Posterior cingulate gyrus (tissue), 11 donors: Measurements from ENCODE around the gene RBFOX1.
A peak's percentile ranks its signal among the peaks of the same experiment; 100 is the strongest.

Source experiments
- DNase-seq, 10 donors: peaks; one replicate each; pipeline versions ENCODE4 v3.0.0 to v3.0.0-alpha.2; 2020 to 2021; ENCODE audit warnings: mixed read lengths in 3 of 10
- intact Hi-C: fragments of 100-400 bp; cut with DNase I; formaldehyde crosslinking; loops from one replicate; pipeline ENCODE4 v1.15.1; 2023

RBFOX1 gene

GRCh38 chr16:7332611-7333010 is at the start of gene RBFOX1:
Gene RBFOX1 (plus strand): TSS chr16:7332845.
- DNase-seq, result no peak
- intact Hi-C loops, result no loop called here

DNA sequence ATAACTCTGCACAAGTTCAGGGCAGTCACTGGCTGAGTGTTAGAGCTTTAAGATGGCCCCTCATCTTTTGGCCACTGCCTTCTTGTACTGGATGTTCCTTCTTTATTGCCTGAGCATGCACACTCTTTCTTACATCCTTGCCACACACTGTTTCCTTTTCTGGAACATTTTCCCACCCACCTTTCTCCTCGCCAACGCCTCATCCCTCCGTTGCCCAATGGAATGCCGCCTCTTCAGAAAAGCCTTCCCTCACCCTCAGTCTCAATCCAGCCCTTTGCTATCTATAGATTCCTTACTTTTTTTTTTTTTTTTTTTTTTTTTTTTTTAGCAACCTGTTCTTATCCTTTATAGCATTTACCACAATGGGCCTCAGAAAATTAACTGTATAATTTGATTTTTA is 47.9 kb upstream of the RBFOX1 start:
- peak in 2 of 10 donors; percentile 41 to 79 for DNase-seq
- intact Hi-C loops, result no loop called here

DNA sequence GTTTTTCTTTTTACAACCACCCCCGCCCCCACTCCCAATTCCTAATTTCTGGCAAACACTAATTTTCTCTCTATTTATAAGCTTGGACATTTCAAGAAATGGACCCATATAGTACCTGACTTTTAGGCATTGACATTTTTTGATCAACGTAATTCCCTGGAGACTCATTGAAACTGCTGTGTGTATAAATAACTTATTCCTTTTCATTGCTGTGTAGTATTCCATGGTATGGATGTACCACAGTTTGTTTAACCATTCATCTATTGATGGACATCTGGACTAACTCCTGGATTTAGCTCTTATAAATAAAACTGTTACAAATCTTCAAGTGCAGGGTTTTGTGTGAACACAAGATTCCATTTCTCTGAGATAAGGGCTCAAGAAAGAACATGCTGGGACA is 47.1 kb upstream of the RBFOX1 start:
- intact Hi-C loops, result no loop called here
- no peak for DNase-seq

- intact Hi-C loops, result no loop called here
- no peak for DNase-seq
These were observed 43.3 kb upstream of the RBFOX1 start for GRCh38 chr16:7289299-7289698.

DNA sequence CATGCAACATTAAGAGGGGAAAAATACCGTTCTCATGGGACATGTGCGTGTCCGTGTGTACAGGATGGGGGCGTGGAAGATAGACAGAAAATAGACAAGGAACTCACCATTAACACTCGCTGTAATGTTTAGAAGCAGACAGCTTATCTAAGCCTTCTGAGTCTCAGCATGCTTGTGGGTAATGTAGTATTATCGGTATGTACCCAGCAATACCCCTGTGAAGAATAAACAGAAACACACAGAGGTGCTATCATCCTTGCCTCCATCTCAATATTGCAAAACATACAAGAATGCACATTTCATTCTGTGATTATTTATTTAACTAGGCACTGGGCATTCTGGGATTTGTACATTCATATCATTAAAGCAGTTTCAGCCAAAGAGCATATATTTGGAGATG is 42.0 kb upstream of the RBFOX1 start:
- DNase-seq, result no peak
- intact Hi-C loops, result no loop called here

DNA sequence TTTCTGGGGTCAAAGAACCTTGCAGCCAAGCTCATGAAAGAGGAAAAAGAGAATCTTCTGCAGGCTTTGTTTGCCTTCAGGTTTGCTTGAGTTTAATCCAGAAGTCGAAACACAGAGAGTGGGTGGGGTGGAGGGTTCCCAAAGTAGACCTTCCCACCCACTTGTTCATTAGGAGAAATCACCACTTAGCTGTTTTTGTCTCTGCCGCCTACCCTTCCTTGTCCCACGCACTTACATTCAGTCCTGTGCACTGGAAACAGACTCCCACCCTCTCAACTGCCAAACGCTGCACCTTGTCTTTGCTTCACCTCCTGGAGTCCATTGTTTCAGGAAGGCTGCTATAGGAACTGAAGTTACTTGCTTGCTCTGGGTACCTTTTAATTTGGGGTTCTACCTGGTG is 38.6 kb upstream of the RBFOX1 start:
- no peak for DNase-seq
- intact Hi-C loops, result no loop called here

- peak; percentile 25 to 89 (median 47) for DNase-seq
- intact Hi-C loops, result no loop called here
These were observed 29.5 kb upstream of the RBFOX1 start for GRCh38 chr16:7303052-7303610.

DNA sequence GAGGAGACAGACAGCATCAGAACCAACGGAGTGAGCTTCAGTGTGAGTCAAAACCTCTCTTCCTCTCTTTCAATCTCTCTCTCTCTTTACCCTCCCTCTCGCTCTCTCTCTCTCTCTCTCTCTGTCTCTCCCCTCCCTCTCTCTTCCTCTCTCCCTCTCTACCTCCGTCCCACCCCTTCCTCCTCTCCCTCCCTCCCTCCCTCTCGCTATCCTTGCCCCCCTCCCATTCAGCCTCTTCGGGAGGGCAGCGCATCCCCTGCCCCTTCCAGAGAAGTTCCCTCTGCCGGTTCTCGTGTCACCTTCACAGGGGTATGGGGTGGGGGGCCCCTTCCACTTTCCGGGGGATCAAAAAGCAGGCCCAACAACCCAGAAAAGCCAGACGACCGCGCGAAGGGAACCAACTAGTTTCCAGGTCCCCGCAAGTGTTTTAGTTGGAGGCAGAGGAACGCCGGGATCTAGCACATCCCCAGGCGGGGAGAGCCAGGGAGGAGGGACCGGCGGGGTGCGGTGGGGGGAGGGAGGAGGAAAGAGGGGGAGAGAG is 28.9 kb upstream of the RBFOX1 start:
- intact Hi-C loops, result no loop called here
- peak in 3 of 10 donors; percentile 24 to 85 (median 27) for DNase-seq

- DNase-seq, result peak in 3 of 10 donors; percentile 28 to 78 (median 77)
- intact Hi-C loops, result no loop called here
These were observed 28.4 kb upstream of the RBFOX1 start for GRCh38 chr16:7304279-7304678.

DNA sequence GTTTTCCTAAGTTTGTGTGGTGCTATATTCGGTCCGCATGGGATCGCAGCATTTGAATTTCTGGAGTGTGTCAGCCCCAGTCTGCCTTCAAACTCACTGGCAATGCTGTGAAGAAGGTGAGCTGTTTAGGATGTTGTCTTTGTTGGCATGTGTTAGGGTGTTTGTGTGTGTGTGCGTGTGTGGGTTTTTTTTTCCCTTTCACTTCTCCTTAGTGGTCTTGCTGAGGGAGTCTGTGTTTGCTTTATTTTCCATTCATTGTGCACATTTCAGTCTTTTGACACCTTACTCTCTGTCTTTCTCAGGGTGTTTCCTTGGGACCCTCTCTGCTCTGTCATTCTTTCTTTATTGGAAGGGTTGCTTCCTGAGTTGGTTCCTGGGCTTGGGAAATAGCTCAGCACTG is 27.7 kb upstream of the RBFOX1 start:
- intact Hi-C loops, result no loop called here

GRCh38 chr16:7313170-7313569 is 19.5 kb upstream of the RBFOX1 start:
- intact Hi-C loops, result no loop called here
- no peak for DNase-seq

More for the DNA sequence above, 27.7 kb upstream of the RBFOX1 start:
- DNase-seq, result no peak

DNA sequence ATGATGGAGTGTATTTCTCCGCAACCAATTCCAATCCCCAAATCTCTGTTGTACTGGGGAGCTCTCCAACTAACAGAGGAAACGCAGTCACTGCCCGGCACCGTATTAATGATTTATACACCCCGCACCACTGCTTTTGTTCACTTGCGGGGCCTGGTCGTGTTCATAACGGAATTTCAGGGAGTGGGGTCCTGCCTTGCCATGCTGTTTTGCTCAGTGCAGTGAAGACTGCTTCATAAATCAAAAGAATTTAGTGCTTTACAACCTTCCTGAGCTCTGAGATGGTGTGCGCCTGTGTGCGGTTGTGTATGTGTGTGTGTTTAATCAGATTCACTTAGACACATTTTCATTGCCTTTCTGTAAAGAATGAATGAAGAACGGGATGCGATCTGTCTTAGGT is 18.5 kb upstream of the RBFOX1 start:
- intact Hi-C loops, result no loop called here
- no peak for DNase-seq

GRCh38 chr16:7315813-7316212 is 16.8 kb upstream of the RBFOX1 start:
- DNase-seq, result no peak
- intact Hi-C loops, result no loop called here

GRCh38 chr16:7316281-7316888 is 16.3 kb upstream of the RBFOX1 start:
- no peak for DNase-seq
- intact Hi-C loops, result no loop called here

DNA sequence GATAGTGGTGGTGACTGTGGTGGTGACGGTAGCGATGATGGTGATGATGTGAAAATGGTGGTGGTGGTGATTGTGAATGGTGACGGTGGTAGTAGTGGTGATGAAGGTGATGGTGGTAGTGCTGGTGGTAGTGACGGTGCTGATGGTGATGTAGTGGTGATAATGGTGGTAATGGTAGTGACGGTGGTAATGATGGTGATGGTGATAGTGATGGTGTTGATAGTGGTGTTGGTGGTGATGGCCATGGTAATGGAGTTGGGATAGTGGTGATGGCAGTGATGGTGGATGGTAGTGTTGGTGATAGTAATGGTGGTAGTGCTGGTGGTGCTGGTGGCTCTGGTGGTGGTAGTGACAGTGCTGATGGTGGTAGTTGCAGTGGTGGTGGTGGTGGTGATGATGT is 14.7 kb upstream of the RBFOX1 start:
- no peak for DNase-seq
- intact Hi-C loops, result no loop called here

- DNase-seq, result no peak
- intact Hi-C loops, result no loop called here
These were observed 14.0 kb upstream of the RBFOX1 start for GRCh38 chr16:7318686-7319085.

GRCh38 chr16:7319514-7319913 is 13.1 kb upstream of the RBFOX1 start:
- DNase-seq, result peak in 2 of 10 donors; percentile 11 to 53

GRCh38 chr16:7321661-7322060 is 11.0 kb upstream of the RBFOX1 start:
- intact Hi-C loops, result no loop called here

More at GRCh38 chr16:7319514-7319913, 13.1 kb upstream of the RBFOX1 start:
- intact Hi-C loops, result no loop called here

GRCh38 chr16:7324321-7324720 is 8.3 kb upstream of the RBFOX1 start:
- DNase-seq, result no peak
- intact Hi-C loops, result no loop called here

More at GRCh38 chr16:7321661-7322060, 11.0 kb upstream of the RBFOX1 start:
- no peak for DNase-seq

DNA sequence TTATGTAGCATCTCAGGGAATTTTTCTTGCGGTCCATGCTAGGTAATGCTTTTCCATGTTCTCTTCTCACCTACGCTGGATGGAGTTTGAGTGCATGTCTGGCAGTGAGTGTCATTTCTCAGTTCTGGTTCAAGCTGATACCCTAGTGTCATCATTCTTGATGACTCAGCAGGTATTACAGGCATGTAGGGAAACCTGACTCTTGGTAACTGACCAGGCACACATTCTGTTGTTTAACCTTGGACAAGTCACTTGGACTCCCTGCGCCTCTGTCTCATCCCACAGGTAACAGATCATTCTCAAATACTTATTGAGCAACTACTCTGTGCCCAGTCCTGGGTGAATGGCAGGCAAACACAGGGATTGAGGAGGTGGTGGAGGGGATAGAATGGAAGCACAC is 6.8 kb upstream of the RBFOX1 start:
- DNase-seq, result no peak

DNA sequence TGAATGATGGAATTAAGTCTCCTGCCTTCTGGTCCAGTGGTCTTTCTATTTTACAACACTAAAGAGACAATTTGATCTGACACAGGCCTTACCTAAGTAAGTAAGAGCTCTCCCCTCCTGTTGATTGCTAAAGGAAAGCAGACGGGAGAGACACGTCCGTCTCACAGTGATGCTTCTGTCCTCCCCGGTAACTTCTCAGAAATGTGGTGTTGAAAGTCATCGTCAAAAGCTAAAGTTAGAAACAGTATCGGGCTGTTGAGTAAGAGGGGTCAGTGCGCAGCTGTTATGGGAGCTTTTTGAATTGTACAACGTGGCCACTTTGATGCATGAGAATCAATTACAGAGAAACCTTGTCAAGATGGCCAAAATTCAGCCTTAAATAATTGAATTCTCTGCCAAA is 1.9 kb upstream of the RBFOX1 start:
- no peak for DNase-seq
- intact Hi-C loops, result no loop called here

More for the DNA sequence above, 6.8 kb upstream of the RBFOX1 start:
- intact Hi-C loops, result no loop called here

- no peak for DNase-seq
- intact Hi-C loops, result no loop called here
These were observed 648 bp upstream of the RBFOX1 start for GRCh38 chr16:7331997-7332396.
